A673 (cell line): ENCODE results near the gene PROZ. TPM values are rescaled to one million over a fixed set of nuclear protein-coding genes. Genes with fewer than 3 reads are reported as not detected.

Source experiments
- BruUV-seq: library from RNA; stranded (reverse); fragments of 400-500 nt; replicated peaks from 2 replicates; lab custom pipeline; 2021; lab: Mats Ljungman, UMichigan
- CTCF ChIA-PET: fragments of 300-600 bp; sonication (Branson Sonifier 250); formaldehyde crosslinking; loops from one replicate; lab custom pipeline; 2022; ENCODE audit warnings: antibody characterized with exemption; lab: Charles Lee
- POLR2A ChIA-PET: fragments of 300-600 bp; sonication (Branson Sonifier 250); formaldehyde crosslinking; loops from one replicate; lab custom pipeline; 2022; ENCODE audit warnings: antibody characterized with exemption; ENCODE audit not compliant: low non-redundant PET; lab: Charles Lee
- DNase-seq: peaks from one replicate; pipeline ENCODE4 v3.0.0-alpha.2; 2015; ENCODE audit warnings: low spot score
- H3K27ac ChIP-seq: fragments of 200-600 bp; sonication (generic); 2 replicates; pipeline ENCODE4 v1.5.1; 2016; ENCODE audit warnings: mixed run types, low read depth, mild to moderate bottlenecking, mixed read lengths, antibody characterized with exemption, low read length; ENCODE audit not compliant: poor library complexity, severe bottlenecking
- H3K27me3 ChIP-seq: fragments of 200-600 bp; sonication (generic); replicated peaks from 2 replicates; pipeline ENCODE4 v1.6.1; 2017; ENCODE audit warnings: mixed run types, low read depth, mild to moderate bottlenecking, mixed read lengths, antibody characterized with exemption, low read length; ENCODE audit not compliant: insufficient read depth, poor library complexity
- H3K36me3 ChIP-seq: fragments of 200-600 bp; sonication (generic); 2 replicates; pipeline ENCODE4 v1.6.1; 2016; ENCODE audit warnings: mixed run types, mild to moderate bottlenecking, mixed read lengths, antibody characterized with exemption, low read length; ENCODE audit not compliant: insufficient read depth, poor library complexity, severe bottlenecking
- H3K4me1 ChIP-seq: fragments of 200-600 bp; sonication (generic); 2 replicates; pipeline ENCODE4 v1.6.1; 2017; ENCODE audit warnings: mixed run types, mild to moderate bottlenecking, mixed read lengths, antibody characterized with exemption, low read length; ENCODE audit not compliant: insufficient read depth, poor library complexity, severe bottlenecking
- H3K4me3 ChIP-seq: fragments of 200-600 bp; sonication (generic); 2 replicates; pipeline ENCODE4 v1.5.1; 2016; ENCODE audit warnings: low read depth, mixed run types, mild to moderate bottlenecking, mixed read lengths, low read length; ENCODE audit not compliant: poor library complexity, severe bottlenecking
- H3K9me3 ChIP-seq: fragments of 200-600 bp; sonication (generic); 2 replicates; pipeline ENCODE4 v1.6.1; 2016; ENCODE audit warnings: mixed run types, low read depth, mild to moderate bottlenecking, mixed read lengths, antibody characterized with exemption, low read length; ENCODE audit not compliant: poor library complexity, severe bottlenecking
- CTCF ChIP-seq: fragments of 300-800, 200-600 bp; sonication (generic); conservative IDR thresholded peaks from 2 replicates; pipeline ENCODE4 v1.5.1; 2017; ENCODE audit warnings: low read depth, mild to moderate bottlenecking, antibody characterized with exemption, low read length, moderate library complexity, mixed read lengths
- EZH2 ChIP-seq: fragments of 200-600 bp; sonication (generic); IDR thresholded peaks from 2 replicates; pipeline ENCODE4 v1.6.1; 2017; ENCODE audit warnings: borderline replicate concordance, low read depth, mild to moderate bottlenecking, mixed read lengths, antibody characterized with exemption, low read length; ENCODE audit not compliant: poor library complexity, severe bottlenecking
- intact Hi-C: fragments of 100-400 bp; cut with micrococcal nuclease; formaldehyde crosslinking; loops from one replicate; pipeline ENCODE4 v1.10.0; 2022; ENCODE audit not compliant: unreplicated experiment
- total RNA-seq: library from RNA; stranded (reverse); gene quantifications from 2 replicates; pipeline ENCODE4 v1.2.3, GENCODE V29; 2021

The PROZ gene
- total RNA-seq, 1 experiment from 2014 or later, result not detected

- H3K9me3 ChIP-seq, result no peaks in the 10 kb centered on the region
- H3K36me3 ChIP-seq, result no peaks in the 10 kb centered on the region
- H3K4me3 ChIP-seq, result no peak overlapping the region
- no peaks in the 10 kb centered on the region for H3K4me1 ChIP-seq
- DNase-seq, result no peak
- peak; percentile 46 for TF ChIP-seq CTCF
- TF ChIP-seq EZH2, result no peak
- ChIA-PET CTCF (no interaction called here), POLR2A (no interaction called here)
- no TSS peak for BruUV-seq
- intact Hi-C loops, result no loop called here
- H3K27me3 ChIP-seq, result no peaks in the 10 kb centered on the region
- H3K27ac ChIP-seq, result no peak overlapping the region
These were observed 34.9 kb upstream of the PROZ start for GRCh38 chr13:113123226-113124201.

- H3K36me3 ChIP-seq, result no peaks in the 10 kb centered on the region
- H3K9me3 ChIP-seq, result no peaks in the 10 kb centered on the region
- H3K27me3 ChIP-seq, result no peaks in the 10 kb centered on the region
- ChIA-PET CTCF (no interaction called here), POLR2A (no interaction called here)
- no peak overlapping the region for H3K27ac ChIP-seq
- no peak for DNase-seq
- H3K4me3 ChIP-seq, result no peak overlapping the region
- intact Hi-C loops, result no loop called here
- H3K4me1 ChIP-seq, result no peaks in the 10 kb centered on the region
- no TSS peak for BruUV-seq
- TF ChIP-seq EZH2, result no peak
- TF ChIP-seq CTCF, result no peak
These were observed 34.1 kb upstream of the PROZ start for GRCh38 chr13:113124211-113124970.

- H3K9me3 ChIP-seq, result no peaks in the 10 kb centered on the region
- no peak for TF ChIP-seq CTCF
- TF ChIP-seq EZH2, result no peak
- no peak overlapping the region for H3K27ac ChIP-seq
- POLR2A ChIA-PET, result no interaction called here
- intact Hi-C loops, result no loop called here
- H3K36me3 ChIP-seq, result no peaks in the 10 kb centered on the region
- CTCF ChIA-PET, result no interaction called here
- no TSS peak for BruUV-seq
- H3K27me3 ChIP-seq, result peaks cover under 1% of the 10 kb centered on the region
- DNase-seq, result no peak
- H3K4me1 ChIP-seq, result no peaks in the 10 kb centered on the region
- no peak overlapping the region for H3K4me3 ChIP-seq
These were observed 32.8 kb upstream of the PROZ start for GRCh38 chr13:113125506-113126264.
